NCI-H345 treated with DMSO at 0.1 percent for 48 hours (cell line): ENCODE measurements around the gene LZTS2.
"Not testable (repeated sequence)": the region's sequence is repeated elsewhere in the genome, so short reads cannot be mapped to it uniquely, and the experiment has no call there.

Experiments
- DNase-seq: peaks from one replicate; lab custom pipeline; 2025; ENCODE audit not compliant: unreplicated experiment; lab: John Stamatoyannopoulos, UW

The LZTS2 gene

GRCh38 chr10:101031796-101032636, 32.4 kb downstream of the LZTS2 start:
- DNase-seq = no peak

GRCh38 chr10:101032637-101033224, 33.1 kb downstream of the LZTS2 start:
- no peak for DNase-seq

GRCh38 chr10:101033276-101033675, 33.7 kb downstream of the LZTS2 start:
- DNase-seq = no peak

GRCh38 chr10:101034404-101034803, 34.8 kb downstream of the LZTS2 start:
- DNase-seq = not testable (repeated sequence)

GRCh38 chr10:101035314-101035713, 35.7 kb downstream of the LZTS2 start:
- DNase-seq = no peak

- no peak for DNase-seq
These were observed 36.5 kb downstream of the LZTS2 start for GRCh38 chr10:101035916-101036702.

- no peak for DNase-seq
These were observed 37.1 kb downstream of the LZTS2 start for GRCh38 chr10:101036726-101037125.

GRCh38 chr10:101038484-101038883, 38.9 kb downstream of the LZTS2 start:
- no peak for DNase-seq

GRCh38 chr10:101040061-101040460, 40.5 kb downstream of the LZTS2 start:
- DNase-seq = no peak

- DNase-seq = no peak
These were observed 41.2 kb downstream of the LZTS2 start for GRCh38 chr10:101040851-101041250.

GRCh38 chr10:101041252-101041761, 41.7 kb downstream of the LZTS2 start:
- DNase-seq = peak; percentile 33

- no peak for DNase-seq
These were observed 42.5 kb downstream of the LZTS2 start for GRCh38 chr10:101042118-101042517.

GRCh38 chr10:101042667-101043362, 43.2 kb downstream of the LZTS2 start:
- peak; percentile 73 for DNase-seq

- no peak for DNase-seq
These were observed 43.7 kb downstream of the LZTS2 start for GRCh38 chr10:101043363-101043707.

GRCh38 chr10:101044117-101044516, 44.5 kb downstream of the LZTS2 start:
- no peak for DNase-seq

- DNase-seq = no peak
These were observed 47.0 kb downstream of the LZTS2 start for GRCh38 chr10:101046332-101047238.

- DNase-seq = no peak
These were observed 47.7 kb downstream of the LZTS2 start for GRCh38 chr10:101047268-101047667.

- DNase-seq = peak; percentile 34
These were observed 48.6 kb downstream of the LZTS2 start for GRCh38 chr10:101047961-101048892.
